ENCODE results near the gene CAND2.
"Not testable (repeated sequence)": the region's sequence is repeated elsewhere in the genome, so short reads cannot be mapped to it uniquely, and the experiment has no call there.

Gene CAND2

DNA sequence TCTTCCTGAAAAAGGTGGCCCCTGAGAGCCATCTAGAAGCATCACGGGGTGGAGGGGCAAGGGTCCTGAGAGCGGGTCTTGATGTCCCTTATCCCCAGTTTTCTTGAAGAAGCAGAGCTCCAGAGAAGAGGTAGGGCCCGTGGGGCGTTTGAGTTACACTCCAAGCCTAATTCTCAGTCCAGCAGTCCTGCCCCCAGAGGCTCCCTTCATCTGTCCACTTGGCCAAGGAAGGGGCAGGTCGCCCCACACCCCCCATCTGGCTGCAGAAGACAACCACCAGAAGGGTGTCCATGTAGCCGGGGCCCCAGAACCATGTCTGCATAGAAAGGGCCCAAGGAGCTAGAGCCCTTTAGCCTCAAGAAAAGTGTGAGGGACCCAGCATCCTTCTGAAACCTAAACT, 70.4 kb downstream of the CAND2 start:
- DNase-seq, result no peak

DNA sequence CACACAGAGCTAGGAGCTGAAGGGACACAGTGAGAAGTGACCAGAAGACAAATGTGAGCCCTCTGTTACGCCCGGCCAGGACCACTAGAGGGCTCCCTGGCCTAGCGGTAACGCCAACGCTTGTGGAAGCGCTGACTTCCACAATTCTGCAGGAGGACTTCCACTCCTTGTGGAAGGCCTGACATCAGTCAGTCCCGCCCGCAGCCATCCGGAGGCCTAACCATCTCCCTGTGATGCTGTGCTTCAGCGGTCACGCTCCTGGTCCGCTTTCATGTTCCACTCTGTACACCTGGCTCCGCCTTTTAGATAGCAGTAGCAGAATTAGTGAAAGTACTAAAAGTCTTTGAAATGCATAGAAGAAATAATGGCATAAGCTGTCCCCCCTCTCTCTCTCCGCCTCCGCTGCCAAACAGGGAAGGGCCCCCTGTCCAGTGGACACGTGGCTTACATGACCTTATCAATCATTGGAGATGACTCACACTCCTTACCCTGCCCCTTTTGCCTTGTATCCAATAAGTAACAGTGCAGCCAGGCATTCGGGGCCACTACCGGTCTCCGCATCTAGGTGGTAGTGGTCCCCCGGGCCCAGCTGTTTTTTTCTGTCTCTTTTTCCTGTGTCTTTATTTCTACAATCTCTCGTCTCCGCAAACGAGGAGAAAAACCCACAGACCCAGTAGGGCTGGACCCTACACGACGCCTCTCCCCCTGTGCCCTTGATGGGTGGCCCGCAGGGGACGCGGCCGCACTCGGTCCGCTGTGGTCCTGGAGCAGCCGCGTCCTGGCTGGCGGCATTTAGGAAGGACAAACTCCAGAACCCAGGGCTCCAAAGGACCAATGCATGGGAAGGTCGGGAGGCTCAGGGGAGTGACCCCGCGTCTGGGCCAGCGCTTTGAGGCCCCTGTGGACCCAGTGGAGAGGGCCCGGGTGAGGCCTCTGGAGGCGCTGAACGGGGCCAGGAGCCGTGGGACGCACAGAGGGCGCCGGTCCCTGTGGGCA, 71.9 kb downstream of the CAND2 start:
- DNase-seq, result no peak

- no peak for DNase-seq
Observed at GRCh38 chr3:12869035-12869621, 72.6 kb downstream of the CAND2 start.

DNA sequence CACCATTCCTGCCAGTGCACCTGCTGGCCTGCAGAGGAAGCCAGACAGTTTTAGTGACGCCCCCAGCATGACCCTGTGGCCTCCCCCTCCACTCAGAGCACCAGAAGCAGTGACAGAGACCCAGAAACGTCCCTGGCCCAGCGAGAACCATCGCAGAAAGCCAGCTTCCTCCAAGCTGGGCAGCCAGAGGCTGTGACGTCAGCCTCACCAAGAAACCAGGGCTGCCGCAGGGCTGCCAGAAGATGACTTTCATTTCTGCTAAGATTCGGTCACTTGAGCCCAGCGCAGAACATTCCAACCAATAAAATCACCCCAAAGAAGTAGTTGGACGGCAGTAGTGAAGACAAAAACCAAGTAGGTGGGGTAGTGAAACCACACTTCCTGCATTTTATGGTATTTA, 74.5 kb downstream of the CAND2 start:
- no peak for DNase-seq

GRCh38 chr3:12871404-12871983, 75.0 kb downstream of the CAND2 start:
- no peak for DNase-seq

DNA sequence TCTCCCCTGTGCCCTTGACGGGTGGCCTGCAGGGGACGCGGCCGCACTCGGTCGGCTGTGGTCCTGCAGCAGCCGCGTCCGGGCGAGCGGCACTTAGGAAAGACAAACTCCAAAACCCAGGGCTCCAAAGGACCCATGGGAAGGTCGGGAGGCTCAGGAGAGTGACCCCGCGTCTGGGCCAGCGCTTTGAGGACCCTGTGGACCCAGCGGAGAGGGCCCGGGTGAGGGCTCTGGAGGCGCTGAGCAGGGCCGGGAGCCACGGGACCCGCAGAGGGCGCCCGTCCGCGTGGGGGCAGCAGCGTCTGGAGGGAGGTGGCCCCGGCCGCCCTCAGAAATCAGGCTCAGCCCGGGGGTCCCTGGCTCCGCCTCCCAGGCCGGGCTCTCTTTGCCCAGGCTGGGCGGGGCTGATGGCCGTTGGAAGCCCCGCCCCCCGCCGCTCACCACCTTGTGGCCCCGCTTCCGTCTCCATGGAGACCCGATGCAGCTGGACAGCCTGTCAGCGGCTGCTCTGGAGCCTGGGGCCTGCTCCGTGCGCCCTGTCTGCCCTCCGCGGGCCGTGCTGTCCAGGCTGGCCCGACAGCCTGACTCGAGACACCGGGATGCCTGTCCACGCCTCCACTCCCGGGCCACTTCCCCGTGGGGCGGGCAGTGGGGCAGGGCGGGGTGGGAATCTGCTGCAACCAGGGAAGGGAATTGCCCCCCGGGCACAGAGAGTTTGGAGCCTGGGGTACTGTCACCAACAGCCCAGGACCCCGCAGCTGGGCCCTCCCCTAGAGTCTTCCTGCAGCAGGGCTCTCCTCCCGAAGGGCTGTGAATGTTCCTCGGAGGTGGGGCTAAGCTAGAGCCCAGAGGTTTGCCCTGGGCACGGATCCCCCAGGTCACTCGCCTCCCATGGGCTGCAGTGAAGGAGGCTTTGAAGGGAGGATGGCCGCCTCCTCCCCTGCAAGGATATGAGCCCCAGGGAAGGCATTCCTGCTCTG, 79.7 kb downstream of the CAND2 start:
- DNase-seq, result no peak

DNA sequence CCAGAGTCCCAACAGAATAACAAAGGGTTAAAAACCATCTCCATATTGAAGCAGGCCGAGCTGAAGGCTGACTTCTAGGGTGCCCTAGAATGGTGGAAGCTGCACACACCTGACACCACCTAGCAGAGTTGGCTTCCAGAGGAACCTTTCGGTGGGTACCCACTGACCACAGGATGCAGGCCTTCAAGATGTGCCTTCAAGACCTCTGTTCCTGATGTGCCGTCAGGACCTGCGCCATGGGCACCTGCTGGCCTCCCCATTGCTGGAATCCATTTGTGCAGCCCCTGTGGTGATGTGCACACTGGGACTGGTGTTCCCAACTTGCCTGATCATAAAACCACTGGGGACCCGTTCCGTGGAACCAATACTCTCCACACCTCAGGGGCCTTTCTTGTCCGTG, 80.6 kb downstream of the CAND2 start:
- no peak for DNase-seq

- no peak for DNase-seq
Observed at GRCh38 chr3:12878141-12878574, 81.7 kb downstream of the CAND2 start.

GRCh38 chr3:12878758-12879157, 82.3 kb downstream of the CAND2 start:
- not testable (repeated sequence) for DNase-seq

GRCh38 chr3:12879191-12879815, 82.8 kb downstream of the CAND2 start:
- DNase-seq, result no peak

DNA sequence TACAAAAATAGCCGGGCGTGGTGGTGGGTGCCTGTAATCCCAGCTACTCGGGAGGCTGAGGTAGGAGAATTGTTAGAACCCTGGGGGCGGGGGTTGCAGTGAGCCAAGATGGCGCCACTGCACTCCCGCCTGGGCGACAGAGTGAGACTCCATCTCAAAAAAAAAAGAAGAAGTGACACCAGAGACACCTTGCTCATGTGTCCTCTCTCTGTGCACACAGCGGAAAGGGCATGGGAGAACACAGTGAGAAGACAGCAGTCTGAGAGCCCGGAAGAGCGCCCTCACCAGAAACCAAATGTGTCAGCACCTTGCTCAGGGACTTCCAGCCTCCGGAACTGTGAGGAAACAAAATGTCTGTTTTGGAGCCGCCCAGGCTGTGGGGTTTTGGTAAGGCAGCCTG, 85.4 kb downstream of the CAND2 start:
- not testable (repeated sequence) for DNase-seq

GRCh38 chr3:12882336-12883310, 86.1 kb downstream of the CAND2 start:
- DNase-seq, result no peak

- no peak for DNase-seq
Observed at GRCh38 chr3:12884186-12884680, 87.8 kb downstream of the CAND2 start.
